ENCODE results near the gene KIF14. TPM values are rescaled to one million over a fixed set of nuclear protein-coding genes. Genes with fewer than 3 reads are reported as not detected.

Gene KIF14
- total RNA-seq, 2 experiments from 2014 or later: 30.8 TPM

DNA sequence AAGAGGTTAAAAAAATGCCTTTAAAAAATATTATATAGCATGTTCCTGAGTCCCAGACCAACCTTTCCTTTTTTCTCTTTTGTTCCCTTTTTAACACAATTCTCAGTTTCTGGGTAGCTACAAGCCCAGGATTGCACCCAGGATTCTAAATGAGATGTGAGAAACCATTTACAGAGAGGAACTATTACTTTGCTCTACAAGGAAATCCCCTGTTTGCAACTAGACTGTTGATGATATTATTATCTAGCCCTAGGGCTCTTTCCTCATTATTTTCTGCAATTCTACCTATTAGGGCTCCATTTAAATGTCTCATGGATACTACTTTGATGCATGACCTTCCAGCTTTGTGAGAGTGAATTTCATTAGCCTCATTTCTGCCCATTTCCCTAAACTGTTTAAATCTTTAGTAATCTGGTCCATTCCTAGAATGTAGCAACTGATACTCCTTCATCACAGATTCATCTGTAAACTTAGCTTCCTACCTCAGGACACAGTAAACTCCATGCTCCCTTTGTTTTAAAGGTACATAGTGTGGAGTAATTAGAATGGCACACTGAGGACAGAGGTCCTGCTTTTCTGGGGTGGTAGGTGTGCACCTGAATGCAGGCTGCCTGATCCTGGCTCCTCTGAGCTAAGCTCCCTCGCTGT lies 7.1 kb upstream of the KIF14 start:
- CTCF ChIA-PET: interaction anchor here (1.0 to 2.7 kb wide), 6 partner anchors 24 to 175 kb away, joined by 4 to 15 read pairs (median 6); partner anchors contain the start of gene DDX59
- Mint-ChIP-seq H3K9me3 (ENCODE audit: low read depth) (no peaks in the 10 kb centered on the region), H3K4me3 (peak overlapping the region; percentile 44), H3K27ac (peak overlapping the region; percentile 80), H3K27me3 (peaks cover 9% of the 10 kb centered on the region), H3K36me3 (no peaks in the 10 kb centered on the region), H3K4me1 (peaks cover 47% of the 10 kb centered on the region)
- ATAC-seq: no peak
- no peak for DNase-seq

DNA sequence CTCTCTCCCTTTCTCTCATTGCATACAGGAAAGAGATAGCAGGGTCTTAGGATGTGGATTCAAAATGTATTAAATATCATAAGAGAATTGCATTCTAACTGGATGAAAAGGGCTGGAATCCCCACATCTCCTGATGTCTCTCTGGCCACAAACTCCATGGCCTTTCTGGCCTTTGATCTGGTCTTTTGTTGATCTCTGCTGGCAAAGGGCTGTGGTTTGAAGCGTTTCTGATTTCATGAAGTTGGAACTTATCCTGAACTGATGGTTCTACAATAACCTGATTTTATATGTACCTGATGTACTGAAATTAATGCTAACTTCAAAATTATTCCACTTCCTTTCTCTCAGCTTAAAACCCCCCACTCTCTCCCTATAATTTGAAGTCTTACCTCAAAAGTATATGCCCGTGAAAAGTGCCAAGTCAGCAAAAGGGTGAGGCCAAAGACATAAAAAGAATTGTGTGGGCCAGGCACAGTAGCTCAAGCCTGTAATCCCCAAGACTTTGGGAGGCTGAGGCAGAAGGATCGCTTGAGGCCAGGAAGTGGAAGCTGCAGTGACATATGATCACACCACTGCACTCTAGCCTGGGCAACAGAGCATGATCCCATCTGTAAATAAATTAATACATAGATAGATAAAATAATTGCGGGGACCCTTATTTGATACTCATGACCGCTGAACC lies 6.4 kb upstream of the KIF14 start:
- no peaks in the 10 kb centered on the region for H3K36me3 Mint-ChIP-seq
- H3K27ac Mint-ChIP-seq: peak overlapping the region; percentile 80
- H3K4me1 Mint-ChIP-seq: peaks cover 47% of the 10 kb centered on the region
- no peak for DNase-seq
- no peak overlapping the region for H3K4me3 Mint-ChIP-seq
- H3K27me3 Mint-ChIP-seq: peaks cover 9% of the 10 kb centered on the region
- no peak for ATAC-seq
- CTCF ChIA-PET: interaction anchor here (0.8 to 2.7 kb wide), 5 partner anchors 25 to 176 kb away, joined by 3 to 15 read pairs (median 8); partner anchors contain the start of gene DDX59
- no peaks in the 10 kb centered on the region for H3K9me3 Mint-ChIP-seq (ENCODE audit: low read depth)

DNA sequence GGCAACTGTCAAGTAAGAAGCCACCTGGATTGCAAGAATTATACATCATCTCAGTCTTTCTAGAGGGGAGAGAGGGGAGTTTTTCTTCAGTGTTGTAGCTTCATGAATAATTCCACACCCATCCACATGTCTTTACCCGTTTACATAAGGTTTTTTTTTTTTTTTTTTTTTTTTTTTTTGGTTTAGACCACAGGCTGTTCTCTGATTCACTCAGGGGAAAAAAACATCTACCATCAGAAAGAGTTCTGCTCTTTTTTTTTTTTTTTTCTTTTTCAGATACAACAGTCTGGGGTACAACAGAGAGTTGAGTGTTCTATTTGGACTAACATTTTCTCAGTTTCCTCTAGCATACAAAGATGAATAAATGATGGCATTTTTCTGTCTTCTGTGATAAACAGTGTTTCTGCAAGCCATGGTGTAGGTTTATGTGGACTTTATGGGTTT lies 4.9 kb upstream of the KIF14 start:
- Mint-ChIP-seq H3K4me3 (peak overlapping the region; percentile 17), H3K36me3 (no peaks in the 10 kb centered on the region), H3K27me3 (peaks cover 9% of the 10 kb centered on the region), H3K4me1 (peaks cover 49% of the 10 kb centered on the region), H3K27ac (peak overlapping the region; percentile 67), H3K9me3 (ENCODE audit: low read depth) (no peaks in the 10 kb centered on the region)
- no peak for DNase-seq
- CTCF ChIA-PET: interaction anchor here (0.6 to 5.5 kb wide), 5 partner anchors 9 to 266 kb away, joined by 3 to 75 read pairs (median 4); partner anchors contain the start of gene DDX59
- ATAC-seq: peak; percentile 11

DNA sequence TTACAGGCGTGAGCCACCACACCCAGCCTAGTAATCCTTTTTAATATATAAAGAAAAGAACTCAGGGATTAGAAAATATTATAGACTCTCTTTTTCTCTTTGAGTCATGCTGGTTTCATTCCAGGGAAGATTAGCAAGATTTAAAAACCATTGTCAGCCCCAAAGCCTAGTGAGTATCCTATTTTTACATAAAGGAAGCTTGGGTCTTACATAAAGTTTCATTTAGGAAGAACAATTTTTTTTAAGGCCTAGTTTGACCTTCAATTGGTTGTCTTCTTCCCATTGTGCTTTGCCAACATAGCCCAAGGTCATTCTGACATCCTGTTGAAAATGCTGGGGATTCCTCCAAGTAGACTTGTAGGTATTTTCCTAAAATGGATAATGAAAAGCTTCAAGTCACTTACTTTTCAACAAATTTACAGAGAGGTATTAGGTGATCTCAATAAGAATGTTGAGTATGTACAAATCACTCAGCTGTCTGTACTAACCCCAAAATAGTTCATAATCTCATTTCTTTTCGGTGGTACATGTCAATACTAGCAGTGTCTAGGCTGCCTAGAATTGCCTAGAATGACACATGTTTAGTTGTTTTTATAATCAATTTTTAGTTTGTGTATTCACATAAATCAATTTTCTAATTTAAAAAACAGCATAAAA lies 4.3 kb upstream of the KIF14 start:
- Mint-ChIP-seq H3K4me3 (peak overlapping the region; percentile 17), H3K4me1 (peaks cover 51% of the 10 kb centered on the region), H3K9me3 (ENCODE audit: low read depth) (no peaks in the 10 kb centered on the region), H3K27ac (peak overlapping the region; percentile 67), H3K27me3 (peaks cover 7% of the 10 kb centered on the region), H3K36me3 (peaks cover 2% of the 10 kb centered on the region)
- DNase-seq (no peak), ATAC-seq (no peak)
- CTCF ChIA-PET: interaction anchor here (0.6 to 5.5 kb wide), 5 partner anchors 9 to 266 kb away, joined by 3 to 75 read pairs (median 4); partner anchors contain the start of gene DDX59

DNA sequence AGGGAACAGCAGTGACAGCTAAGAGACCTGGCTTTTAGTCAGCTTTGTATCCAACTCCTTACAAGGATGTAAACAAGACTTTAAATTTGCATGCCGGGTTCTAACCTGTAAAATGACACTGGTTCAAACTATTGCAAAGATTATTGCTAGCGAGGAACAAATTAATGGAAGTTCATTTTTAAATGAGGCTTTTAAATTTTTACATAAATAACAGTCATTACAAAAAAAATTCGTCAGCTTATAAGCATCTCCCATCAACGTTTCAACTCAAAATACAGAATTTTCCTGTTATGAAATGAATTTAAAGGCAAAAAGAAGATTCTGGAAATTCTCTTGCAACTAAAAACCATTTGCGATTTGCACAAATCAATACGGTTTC lies 668 bp downstream of the KIF14 start:
- no peak for DNase-seq
- peaks cover 42% of the 10 kb centered on the region for H3K4me1 Mint-ChIP-seq
- H3K9me3 Mint-ChIP-seq (ENCODE audit: low read depth): no peaks in the 10 kb centered on the region
- ATAC-seq: no peak
- H3K27ac Mint-ChIP-seq: peak overlapping the region; percentile 87
- CTCF ChIA-PET: interaction anchor here (5.0 kb wide), 1 partner anchor 49 kb away, joined by 52 read pairs; the partner anchor contains the start of gene DDX59
- no peaks in the 10 kb centered on the region for H3K27me3 Mint-ChIP-seq
- peak overlapping the region; percentile 87 for H3K4me3 Mint-ChIP-seq
- peaks cover 41% of the 10 kb centered on the region for H3K36me3 Mint-ChIP-seq

DNA sequence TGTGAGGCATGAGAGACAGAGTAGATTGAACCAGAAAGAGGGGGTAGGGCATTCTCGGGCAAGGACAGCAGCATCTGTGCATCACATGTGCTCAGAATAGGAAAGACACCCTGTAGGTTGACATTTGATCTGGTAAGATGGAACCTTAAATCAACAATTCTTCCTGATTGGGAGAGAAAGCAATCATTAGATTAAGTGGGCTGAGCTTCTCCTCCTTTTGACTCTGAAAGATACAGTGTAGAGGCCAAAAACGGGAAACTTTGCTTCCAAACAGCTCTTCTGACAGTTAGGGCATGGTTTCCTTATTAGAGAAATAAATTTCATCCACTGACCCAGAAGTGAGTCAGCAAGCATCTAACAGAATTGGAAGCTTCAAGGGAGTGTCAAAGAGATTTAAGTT lies 9.7 kb downstream of the KIF14 start:
- Mint-ChIP-seq H3K4me1 (no peaks in the 10 kb centered on the region), H3K36me3 (peaks cover 62% of the 10 kb centered on the region), H3K27me3 (no peaks in the 10 kb centered on the region), H3K27ac (no peak overlapping the region), H3K4me3 (no peak overlapping the region), H3K9me3 (ENCODE audit: low read depth) (no peaks in the 10 kb centered on the region)
- no peak for DNase-seq
- CTCF ChIA-PET: no interaction called here
- no peak for ATAC-seq

DNA sequence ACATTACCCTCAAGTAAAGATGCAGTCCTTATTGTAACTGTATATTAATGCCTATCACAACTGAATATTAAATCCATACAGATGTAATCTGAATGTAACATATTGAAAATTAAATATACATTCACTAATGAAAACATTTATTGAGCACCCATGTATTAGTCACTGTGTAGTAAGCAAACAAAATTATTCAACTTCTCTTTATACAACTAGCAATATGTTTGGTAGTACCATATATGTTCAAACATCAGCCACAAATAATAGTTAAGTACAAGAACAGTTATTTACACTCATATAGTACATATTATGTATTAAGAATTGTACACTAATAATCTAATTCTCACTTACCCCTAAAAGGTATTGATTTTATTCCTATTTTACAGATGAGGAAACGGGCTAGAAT lies 17.9 kb downstream of the KIF14 start:
- H3K27ac Mint-ChIP-seq: no peak overlapping the region
- DNase-seq (no peak), ATAC-seq (no peak)
- no peaks in the 10 kb centered on the region for H3K4me1 Mint-ChIP-seq
- CTCF ChIA-PET: no interaction called here
- H3K36me3 Mint-ChIP-seq: peaks cover 52% of the 10 kb centered on the region
- no peaks in the 10 kb centered on the region for H3K27me3 Mint-ChIP-seq
- H3K4me3 Mint-ChIP-seq: no peak overlapping the region
- H3K9me3 Mint-ChIP-seq (ENCODE audit: low read depth): no peaks in the 10 kb centered on the region

DNA sequence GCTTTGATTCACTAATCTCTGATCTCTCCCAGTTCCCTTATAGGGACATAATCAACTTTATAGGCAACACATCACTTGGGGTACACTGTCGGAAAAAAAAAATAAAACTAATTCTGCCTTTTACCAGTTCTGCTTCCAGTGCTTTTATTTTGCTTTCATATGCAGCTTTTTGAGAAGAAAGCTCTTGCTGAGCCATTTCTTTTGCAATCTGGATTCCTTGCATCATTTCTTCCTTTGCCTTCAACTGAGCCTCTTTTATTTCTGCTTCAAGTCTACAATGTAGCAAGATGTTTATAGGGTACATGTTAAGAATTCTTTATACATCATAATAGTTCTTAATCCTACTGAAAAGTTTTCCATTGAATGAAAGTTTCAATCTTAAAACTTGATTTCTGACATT lies 30.6 kb downstream of the KIF14 start:
- DNase-seq (no peak), ATAC-seq (no peak)
- Mint-ChIP-seq H3K9me3 (ENCODE audit: low read depth) (no peaks in the 10 kb centered on the region), H3K4me1 (no peaks in the 10 kb centered on the region), H3K27me3 (no peaks in the 10 kb centered on the region), H3K36me3 (peaks cover 52% of the 10 kb centered on the region), H3K4me3 (no peak overlapping the region), H3K27ac (no peak overlapping the region)
- CTCF ChIA-PET: no interaction called here

DNA sequence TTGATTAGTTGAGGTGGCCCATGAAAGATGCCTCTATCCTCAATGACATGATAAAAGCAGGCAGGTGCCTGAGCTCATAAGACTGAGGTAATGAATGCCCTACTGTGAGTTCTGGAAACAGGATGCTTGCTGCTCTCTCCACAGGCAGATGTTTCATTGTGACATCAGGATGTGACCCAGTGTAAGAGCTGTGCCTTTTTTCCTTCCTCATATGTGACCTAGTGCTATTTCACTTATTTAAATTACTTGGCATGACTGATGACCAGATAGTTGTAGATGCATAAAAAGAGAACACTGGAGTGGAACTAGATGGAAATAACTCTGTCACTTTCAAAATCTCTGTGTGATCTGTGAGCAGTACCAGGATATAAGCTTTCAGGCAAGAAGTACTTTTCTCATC lies 31.9 kb downstream of the KIF14 start:
- H3K27me3 Mint-ChIP-seq: no peaks in the 10 kb centered on the region
- no peak overlapping the region for H3K4me3 Mint-ChIP-seq
- DNase-seq: no peak
- no peaks in the 10 kb centered on the region for H3K4me1 Mint-ChIP-seq
- no peaks in the 10 kb centered on the region for H3K9me3 Mint-ChIP-seq (ENCODE audit: low read depth)
- H3K27ac Mint-ChIP-seq: no peak overlapping the region
- ATAC-seq: no peak
- H3K36me3 Mint-ChIP-seq: peaks cover 60% of the 10 kb centered on the region
- CTCF ChIA-PET: interaction anchor here (0.7 kb wide), 1 partner anchor 229 kb away, joined by 3 read pairs; no protein-coding TSS in a partner anchor

DNA sequence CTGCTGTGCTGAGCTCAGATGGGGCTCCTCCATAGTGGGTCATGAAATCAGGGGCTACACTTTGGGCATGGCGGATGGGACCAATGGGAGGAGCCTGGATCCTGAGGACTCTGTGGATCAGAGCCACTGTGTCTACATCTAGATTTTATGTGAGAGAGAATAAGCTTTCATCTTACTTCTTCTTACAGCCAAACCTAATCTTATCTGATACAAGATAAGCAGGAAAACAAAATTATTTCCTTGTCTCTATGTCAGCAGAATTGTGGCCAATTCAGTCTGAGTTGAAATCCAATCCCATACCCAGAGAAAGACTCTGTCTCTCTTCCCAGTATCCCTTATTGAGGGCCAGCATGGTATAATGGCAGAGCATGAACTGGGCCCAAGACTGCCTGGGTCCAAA lies 56.2 kb downstream of the KIF14 start:
- ATAC-seq: no peak
- H3K27me3 Mint-ChIP-seq: no peaks in the 10 kb centered on the region
- no peaks in the 10 kb centered on the region for H3K9me3 Mint-ChIP-seq (ENCODE audit: low read depth)
- no peak overlapping the region for H3K4me3 Mint-ChIP-seq
- no peak for DNase-seq
- CTCF ChIA-PET: interaction anchor here (1.3 kb wide), 1 partner anchor 10 kb away, joined by 3 read pairs; no protein-coding TSS in a partner anchor
- H3K27ac Mint-ChIP-seq: no peak overlapping the region
- peaks cover 36% of the 10 kb centered on the region for H3K36me3 Mint-ChIP-seq
- H3K4me1 Mint-ChIP-seq: peaks cover 17% of the 10 kb centered on the region

DNA sequence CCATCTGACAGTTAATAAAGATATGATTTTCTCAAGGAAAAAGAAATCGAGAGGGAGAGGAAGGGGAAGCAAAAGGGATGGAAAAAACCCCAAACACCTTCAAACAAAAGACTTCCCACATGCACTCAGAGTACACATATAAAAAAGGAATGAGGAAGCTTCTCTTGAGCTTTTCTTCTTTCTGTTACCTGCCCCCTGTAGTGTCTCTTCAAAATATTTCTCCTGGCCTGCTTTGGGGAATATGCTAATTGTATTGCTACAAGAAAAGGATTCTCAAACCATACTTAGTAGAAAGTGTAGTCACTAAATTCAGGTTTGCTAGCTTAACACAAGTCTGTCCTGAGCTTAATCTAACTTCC lies 58.7 kb downstream of the KIF14 start:
- no peak overlapping the region for H3K27ac Mint-ChIP-seq
- DNase-seq: no peak

DNA sequence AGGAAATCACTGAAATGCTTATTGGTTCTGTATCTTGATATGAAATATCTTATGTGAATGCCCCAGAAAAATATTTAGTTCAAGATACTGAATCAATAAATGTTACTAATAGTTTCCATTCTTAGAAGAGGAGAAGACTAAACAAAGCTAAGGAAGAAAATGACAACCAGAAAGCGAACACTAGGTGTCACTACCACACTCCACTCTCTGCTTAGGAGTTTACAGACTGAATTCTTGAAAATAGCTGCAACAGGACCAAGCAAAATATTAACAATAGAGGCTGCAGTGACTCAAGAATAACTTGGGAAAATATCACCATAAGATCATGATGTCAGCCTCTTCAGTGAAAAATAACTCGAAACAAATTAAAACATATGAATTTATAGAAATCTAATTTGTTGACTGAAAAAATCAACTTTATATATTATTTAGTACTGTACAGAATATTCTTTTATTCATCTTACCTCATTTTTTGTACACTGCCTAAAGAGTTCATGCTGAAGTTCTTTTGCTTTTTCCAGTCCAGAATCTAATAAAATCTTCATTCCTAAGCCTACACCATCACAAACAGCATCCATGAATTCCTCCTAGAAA lies 61.6 kb downstream of the KIF14 start:
- no peak for DNase-seq
- H3K27me3 Mint-ChIP-seq: no peaks in the 10 kb centered on the region
- no peak overlapping the region for H3K4me3 Mint-ChIP-seq
- no peaks in the 10 kb centered on the region for H3K9me3 Mint-ChIP-seq (ENCODE audit: low read depth)
- CTCF ChIA-PET: interaction anchor here (1.1 to 1.8 kb wide), 10 partner anchors 15 to 561 kb away, joined by 3 to 7 read pairs (median 4); no protein-coding TSS in a partner anchor
- peak; percentile 20 for ATAC-seq
- H3K36me3 Mint-ChIP-seq: peaks cover 32% of the 10 kb centered on the region
- no peak overlapping the region for H3K27ac Mint-ChIP-seq
- H3K4me1 Mint-ChIP-seq: peaks cover 17% of the 10 kb centered on the region

More for the DNA sequence above, 58.7 kb downstream of the KIF14 start:
- Mint-ChIP-seq H3K9me3 (ENCODE audit: low read depth) (no peaks in the 10 kb centered on the region), H3K4me3 (no peak overlapping the region), H3K27me3 (no peaks in the 10 kb centered on the region), H3K4me1 (peaks cover 17% of the 10 kb centered on the region), H3K36me3 (peaks cover 44% of the 10 kb centered on the region)
- CTCF ChIA-PET: interaction anchor here (1.8 to 2.3 kb wide), 2 partner anchors 61 to 66 kb away, joined by 4 to 6 read pairs; no protein-coding TSS in a partner anchor
- peak; percentile 23 for ATAC-seq

DNA sequence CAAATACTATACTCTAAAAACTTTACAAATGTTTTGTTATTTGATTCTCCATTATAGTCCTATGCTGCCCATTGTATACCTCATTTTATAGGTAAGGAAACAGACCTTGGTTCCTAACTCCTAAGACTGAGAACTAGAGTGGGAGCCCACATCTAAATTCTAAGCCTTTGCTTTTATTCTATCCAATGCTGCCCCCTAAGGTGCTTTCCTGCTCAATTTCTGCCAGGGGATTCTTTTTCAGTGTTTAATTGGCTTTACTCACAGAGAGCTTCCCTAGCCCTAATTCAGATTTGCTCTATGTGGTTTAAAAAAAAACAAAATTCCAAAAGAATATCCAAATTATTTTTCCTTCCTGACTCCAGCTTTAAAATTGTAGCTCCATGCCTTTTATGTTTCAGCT lies 64.5 kb downstream of the KIF14 start:
- H3K27me3 Mint-ChIP-seq: no peaks in the 10 kb centered on the region
- ATAC-seq (no peak), DNase-seq (no peak)
- CTCF ChIA-PET: no interaction called here
- no peak overlapping the region for H3K4me3 Mint-ChIP-seq
- H3K27ac Mint-ChIP-seq: no peak overlapping the region
- no peaks in the 10 kb centered on the region for H3K4me1 Mint-ChIP-seq
- H3K36me3 Mint-ChIP-seq: peaks cover 26% of the 10 kb centered on the region
- no peaks in the 10 kb centered on the region for H3K9me3 Mint-ChIP-seq (ENCODE audit: low read depth)

Measured in activated CD8-positive, alpha-beta memory T cell treated with anti-CD3 and anti-CD28 coated beads, Interleukin-2, amount 10 ng/mL, durations not matched to agents 7 days and 5 days (primary cell).